ENCODE results near the gene TMEM114. TPM values are rescaled to one million over a fixed set of nuclear protein-coding genes. Genes with fewer than 3 reads are reported as not detected.
A peak's percentile ranks its signal among the peaks of the same experiment; 100 is the strongest.

TMEM114 gene
- total RNA-seq, 4 donors from 2014 or later, result not detected

- H3K9me3 ChIP-seq, result no peaks in the 10 kb centered on the region
- no peak overlapping the region for H3K4me3 ChIP-seq (replicated peaks in 1 of 3)
- no peak overlapping the region for H3K27ac ChIP-seq
- no peaks in the 10 kb centered on the region for H3K27me3 ChIP-seq
- 23 to 26% methylated on average over 5 of the region's 5 CpGs for WGBS, 2 donors
- intact Hi-C loops (cut with DNase I), result no loop called here
- DNase-seq, result peak; percentile 59 to 68
- TF ChIP-seq CTCF (IDR thresholded peaks at IDR 0.05) (no peak), POLR2A (IDR thresholded peaks at IDR 0.05) (no peak)
- H3K4me1 ChIP-seq, result no peaks in the 10 kb centered on the region
- no peaks in the 10 kb centered on the region for H3K36me3 ChIP-seq
Observed at GRCh38 chr16:8530752-8531384, 59.4 kb downstream of the TMEM114 start.

GRCh38 chr16:8528471-8528870 is 61.8 kb downstream of the TMEM114 start:
- Histone ChIP-seq H3K27me3 (no peaks in the 10 kb centered on the region), H3K36me3 (no peaks in the 10 kb centered on the region), H3K27ac (no peak overlapping the region), H3K9me3 (no peaks in the 10 kb centered on the region), H3K4me1 (no peaks in the 10 kb centered on the region), H3K4me3 (replicated peaks in 1 of 3) (no peak overlapping the region)
- TF ChIP-seq CTCF (IDR thresholded peaks at IDR 0.05) (no peak), POLR2A (IDR thresholded peaks at IDR 0.05) (no peak)
- intact Hi-C loops (cut with DNase I), result no loop called here
- 80 to 82% methylated on average over 5 of the region's 5 CpGs for WGBS, 2 donors
- DNase-seq, result no peak

- H3K4me1 ChIP-seq, result no peaks in the 10 kb centered on the region
- no peak overlapping the region for H3K4me3 ChIP-seq (replicated peaks in 1 of 3)
- WGBS, 2 donors, result 82 to 85% methylated on average over 6 of the region's 6 CpGs
- DNase-seq, result no peak
- TF ChIP-seq CTCF (IDR thresholded peaks at IDR 0.05), result no peak
- TF ChIP-seq POLR2A (IDR thresholded peaks at IDR 0.05), result no peak
- no peaks in the 10 kb centered on the region for H3K9me3 ChIP-seq
- H3K27ac ChIP-seq, result no peak overlapping the region
- no peaks in the 10 kb centered on the region for H3K36me3 ChIP-seq
- intact Hi-C loops (cut with DNase I), result no loop called here
- no peaks in the 10 kb centered on the region for H3K27me3 ChIP-seq
Observed at GRCh38 chr16:8523932-8524331, 66.4 kb downstream of the TMEM114 start.

- intact Hi-C loops (cut with DNase I), result no loop called here
- DNase-seq, result no peak
- Histone ChIP-seq H3K27me3 (no peaks in the 10 kb centered on the region), H3K4me3 (replicated peaks in 1 of 3) (no peak overlapping the region), H3K4me1 (no peaks in the 10 kb centered on the region), H3K27ac (no peak overlapping the region), H3K36me3 (no peaks in the 10 kb centered on the region), H3K9me3 (no peaks in the 10 kb centered on the region)
- WGBS, 2 donors, result 31 to 38% methylated on average over 7 of the region's 7 CpGs
- TF ChIP-seq POLR2A (IDR thresholded peaks at IDR 0.05), result no peak
- no peak for TF ChIP-seq CTCF (IDR thresholded peaks at IDR 0.05)
Observed at GRCh38 chr16:8522757-8523156, 67.6 kb downstream of the TMEM114 start.

- Histone ChIP-seq H3K27ac (no peak overlapping the region), H3K36me3 (no peaks in the 10 kb centered on the region), H3K4me1 (no peaks in the 10 kb centered on the region), H3K9me3 (no peaks in the 10 kb centered on the region), H3K27me3 (no peaks in the 10 kb centered on the region), H3K4me3 (replicated peaks in 1 of 3) (no peak overlapping the region)
- intact Hi-C loops (cut with DNase I), result no loop called here
- TF ChIP-seq CTCF (IDR thresholded peaks at IDR 0.05), result no peak
- TF ChIP-seq POLR2A (IDR thresholded peaks at IDR 0.05), result no peak
- WGBS, 2 donors, result 68 to 77% methylated on average over 4 to 5 of the region's 5 CpGs
- DNase-seq, result no peak
Observed at GRCh38 chr16:8519643-8520042, 70.7 kb downstream of the TMEM114 start.

Other genes with a start within 250 kb of the TMEM114 start
- gene METTL22, start 31.2 kb upstream of the TMEM114 start, total RNA-seq, result 10 to 100 TPM; 16.5 to 43.2 (median 18.8) TPM
- gene ABAT, start 84.1 kb upstream of the TMEM114 start, total RNA-seq, result 10 to 100 TPM; 10.9 to 53.7 (median 35.9) TPM
- gene TMEM186, start 207.1 kb upstream of the TMEM114 start, total RNA-seq, result 1 to 10 TPM; 6.6 to 9.2 (median 8.2) TPM
- gene PMM2, start 207.3 kb upstream of the TMEM114 start, total RNA-seq, result 10 to 100 TPM; 26.2 to 49.6 (median 30.8) TPM

Data from thyroid gland (tissue), 4 donors.